Stimulated activated CD4-positive, alpha-beta T cell treated with anti-CD3 and anti-CD28 coated beads, TNF-alpha, amount 100 ng/mL, for 4 hours (primary cell): ENCODE results near the gene ABHD5.

Experiments used
- DNase-seq, 3 experiments: peaks; one replicate each; pipeline ENCODE4 v3.0.0-alpha.2; 2020; ENCODE audit warnings: low read depth in 3 of 3

The ABHD5 gene

DNA sequence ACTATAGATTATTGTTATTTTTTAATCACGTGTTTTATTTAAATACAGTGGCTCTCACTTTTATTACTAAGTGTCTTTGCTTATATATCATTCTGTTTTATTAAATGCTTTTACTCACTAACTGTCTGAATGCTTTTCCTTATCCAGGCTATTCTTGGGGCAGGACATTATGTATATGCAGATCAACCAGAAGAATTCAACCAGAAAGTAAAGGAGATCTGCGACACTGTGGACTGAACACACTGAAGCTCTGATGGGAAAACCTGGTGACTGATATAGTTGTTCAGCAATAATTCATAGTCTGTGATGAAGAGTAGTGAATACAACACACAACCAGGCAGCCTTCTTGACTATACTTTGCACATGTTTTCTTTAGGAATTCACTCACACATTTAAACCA lies 27.6 kb downstream of the ABHD5 start:
- no peak for DNase-seq

DNA sequence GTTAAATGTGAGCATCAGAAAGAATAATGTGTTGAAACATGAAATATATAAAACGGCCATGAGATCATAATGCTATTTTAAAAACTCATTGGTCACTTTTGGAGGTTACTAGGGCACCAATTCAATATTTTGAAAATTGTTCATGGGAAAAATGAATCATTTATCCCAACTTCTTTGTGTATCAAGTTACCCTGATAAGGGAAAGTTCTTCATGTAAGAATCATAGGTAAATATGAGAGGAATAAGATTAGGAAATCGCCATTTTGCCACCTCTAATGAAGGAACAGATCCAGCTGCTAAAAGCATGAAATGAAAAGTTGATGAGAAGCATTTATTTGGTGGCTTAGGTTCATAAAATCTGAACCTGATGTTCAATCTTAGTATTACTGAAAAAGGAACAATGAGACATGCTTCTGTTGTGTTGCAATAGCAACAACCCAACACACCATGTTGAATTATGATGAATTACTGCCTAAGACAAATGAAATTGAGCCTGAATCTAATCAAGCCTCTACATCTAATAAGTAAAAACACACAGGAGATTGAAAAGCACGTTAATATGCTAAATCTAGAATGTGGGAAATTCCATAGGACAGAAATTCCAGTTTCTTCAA lies 32.5 kb downstream of the ABHD5 start:
- DNase-seq, result no peak

DNA sequence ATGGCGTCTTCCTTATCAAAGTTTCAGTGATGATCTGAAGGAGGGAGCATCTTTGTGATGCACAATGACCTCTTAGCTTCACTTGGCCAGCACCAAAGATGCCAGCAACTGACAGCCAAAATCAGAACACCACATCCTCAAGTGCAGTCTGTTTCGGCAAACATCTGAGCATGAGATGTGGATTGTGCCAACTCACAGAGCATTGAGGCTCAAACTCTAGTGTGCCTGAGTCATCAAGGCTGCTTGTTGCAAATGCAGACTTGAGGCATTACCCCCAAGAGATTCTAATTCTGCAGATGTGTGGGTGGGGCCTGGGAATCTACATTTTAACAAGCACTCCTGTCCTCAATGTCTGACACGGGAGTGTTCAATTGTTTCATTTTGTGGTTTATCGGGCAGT lies 35.8 kb downstream of the ABHD5 start:
- DNase-seq, result no peak

DNA sequence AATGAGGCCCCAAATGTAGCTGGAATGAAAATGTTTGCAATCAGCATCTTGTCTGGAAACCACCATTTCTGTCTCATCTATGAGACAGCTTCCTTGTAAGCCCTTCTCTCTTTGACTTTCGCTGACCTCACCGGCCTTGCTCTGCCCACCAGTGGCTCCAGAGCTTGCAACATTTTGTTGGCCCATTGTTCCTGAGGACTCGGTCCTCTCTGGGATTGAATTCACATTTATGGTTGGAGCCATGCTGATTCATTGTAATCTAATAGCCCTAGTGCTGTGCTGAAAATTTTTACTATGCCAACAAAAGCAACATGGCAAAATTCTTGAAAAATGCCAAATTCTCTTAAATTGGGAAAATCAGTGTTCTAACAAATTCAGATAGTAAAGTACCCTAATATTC lies 37.2 kb downstream of the ABHD5 start:
- DNase-seq, result no peak

DNA sequence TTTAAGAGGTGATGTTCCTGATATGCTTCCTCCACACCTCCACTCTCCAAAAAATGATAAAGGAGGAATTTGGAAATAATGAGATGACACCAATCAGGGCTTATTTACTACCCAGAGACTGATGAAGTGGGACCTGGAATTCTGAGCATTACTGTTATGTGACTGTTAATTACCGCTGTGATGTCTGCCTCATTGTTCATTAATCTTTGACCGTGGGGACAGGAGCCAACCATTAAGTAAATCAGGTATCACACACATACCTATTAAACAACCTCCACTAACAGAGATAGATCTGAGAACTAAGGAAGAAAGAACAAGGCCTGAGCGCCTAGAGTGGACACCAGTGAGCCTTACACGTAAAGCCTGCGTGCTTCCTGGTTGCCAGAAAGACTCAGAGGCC lies 37.7 kb downstream of the ABHD5 start:
- no peak for DNase-seq

DNA sequence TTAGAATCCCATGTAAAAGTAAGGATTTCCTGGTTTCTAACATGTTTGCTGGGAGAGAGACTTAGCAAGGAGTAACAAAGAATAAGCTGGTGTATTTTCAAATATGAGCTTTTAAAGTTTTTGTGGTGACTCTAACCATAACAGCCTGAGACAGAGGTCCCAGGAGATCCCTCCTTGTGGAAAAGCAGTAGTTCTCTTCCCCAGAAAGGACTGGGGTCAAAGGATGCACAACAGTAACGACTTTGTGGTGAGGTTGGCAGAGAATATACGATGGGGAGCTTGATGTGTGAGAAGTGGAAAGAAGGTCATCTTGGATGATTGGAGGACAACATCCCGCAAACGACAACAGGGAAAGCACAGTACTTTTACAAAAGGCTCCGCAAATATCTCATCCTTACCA lies 38.2 kb downstream of the ABHD5 start:
- DNase-seq, result no peak

DNA sequence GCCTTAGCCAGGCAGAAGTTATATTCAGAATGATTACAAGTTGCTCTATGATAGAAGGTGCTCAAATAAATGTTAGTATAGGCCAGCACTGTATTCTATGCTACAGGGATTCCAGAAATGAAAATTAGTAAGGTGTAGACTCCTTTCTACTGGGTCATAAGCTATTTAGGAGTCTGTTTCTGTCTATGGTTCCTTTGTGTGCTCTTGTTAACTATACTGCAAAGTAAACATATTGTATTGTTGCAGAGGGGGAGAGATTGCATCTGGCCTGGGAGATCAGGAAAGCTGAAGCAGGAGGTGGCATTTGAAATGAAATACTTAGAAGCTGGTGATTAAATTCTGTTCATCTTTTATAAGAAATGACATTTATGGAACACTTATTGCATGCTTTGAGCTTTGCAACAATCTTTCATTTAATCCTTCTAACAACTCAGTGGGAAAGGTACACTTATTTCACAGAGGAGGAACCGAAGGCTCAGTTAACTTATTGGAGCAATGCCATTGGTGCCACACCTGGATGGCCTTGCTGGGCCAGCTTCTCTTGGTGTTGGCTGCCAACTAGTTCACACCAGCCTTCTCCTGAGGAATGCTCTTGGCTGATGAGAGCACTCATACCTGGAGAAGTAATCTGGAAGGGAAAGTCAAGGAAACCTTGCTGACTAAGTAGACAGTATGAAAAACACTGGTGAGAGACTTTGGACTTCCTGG lies 39.1 kb downstream of the ABHD5 start:
- no peak for DNase-seq

DNA sequence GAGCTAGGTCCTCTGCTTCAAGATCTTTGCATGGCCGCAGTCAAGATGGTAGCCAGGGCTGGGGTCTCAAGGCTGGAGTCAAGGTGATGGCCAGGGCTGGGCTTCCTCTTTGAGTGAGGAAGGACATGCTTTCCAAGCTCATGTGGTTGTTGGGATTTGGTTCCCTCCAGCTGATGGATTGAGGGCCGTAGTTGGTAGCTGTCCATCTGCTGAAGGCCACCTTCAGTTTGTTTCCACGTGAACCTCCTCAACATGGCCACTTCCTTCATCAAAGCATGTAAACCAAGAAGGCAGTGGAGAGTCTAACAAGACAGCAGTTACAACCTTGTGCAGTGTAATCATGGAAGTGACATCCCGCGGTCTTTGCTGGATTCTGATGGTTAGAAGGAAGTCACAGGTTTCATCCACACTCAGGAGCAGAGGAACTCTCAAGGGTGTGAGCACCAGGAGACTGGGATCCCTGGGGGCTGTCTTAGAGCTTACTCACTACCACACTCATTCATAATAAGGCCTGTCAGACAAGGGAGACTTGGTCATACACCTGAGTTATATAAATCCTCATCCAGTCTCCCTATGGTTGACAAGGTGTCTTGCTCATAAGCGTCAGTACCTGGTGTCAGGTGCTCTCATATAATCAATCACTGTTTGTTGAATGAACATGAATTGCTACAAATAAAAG lies 42.1 kb downstream of the ABHD5 start:
- DNase-seq, result no peak

DNA sequence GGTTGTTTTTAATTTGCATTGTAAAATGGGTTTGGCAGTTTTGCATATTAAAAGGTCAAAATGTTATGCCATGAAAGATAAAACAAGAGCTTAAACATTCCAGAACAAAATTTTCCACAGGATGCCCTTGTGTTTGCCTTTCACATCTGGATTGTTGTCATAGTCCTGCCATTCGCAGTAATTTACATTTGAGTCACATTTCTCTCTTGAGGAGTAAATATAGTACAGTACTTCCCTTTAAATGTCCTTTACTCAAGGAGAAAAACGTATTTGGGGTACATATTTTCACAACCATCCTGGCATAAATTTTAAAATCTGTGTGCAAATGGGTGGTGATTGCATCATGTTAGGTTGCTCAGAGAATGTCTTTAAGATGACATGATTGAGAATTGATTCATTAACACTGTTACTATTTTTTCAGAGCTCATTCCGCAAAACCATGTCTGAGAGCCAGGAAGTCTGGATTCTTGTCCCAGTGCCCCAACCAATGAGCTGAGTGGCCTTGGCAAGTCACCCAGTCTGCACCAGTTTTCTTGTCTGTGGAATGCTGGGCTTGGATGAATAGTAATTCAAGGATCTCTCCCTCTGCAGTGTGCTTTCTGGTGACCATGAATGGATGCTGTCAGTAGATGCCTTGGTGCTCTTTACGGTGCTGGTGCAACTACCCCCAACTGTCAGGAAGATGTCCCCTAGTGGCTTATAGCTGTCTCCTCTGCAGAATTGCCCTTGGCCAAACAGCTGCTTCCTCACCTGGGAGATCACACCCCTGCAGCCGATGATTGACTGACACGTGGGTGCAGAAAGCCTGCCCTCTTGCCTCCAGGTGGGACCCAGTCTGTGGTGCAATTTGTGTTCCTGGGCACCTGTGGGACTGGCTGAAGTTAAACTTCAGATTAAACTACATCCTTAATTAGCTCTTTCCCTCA lies 43.0 kb downstream of the ABHD5 start:
- no peak for DNase-seq

DNA sequence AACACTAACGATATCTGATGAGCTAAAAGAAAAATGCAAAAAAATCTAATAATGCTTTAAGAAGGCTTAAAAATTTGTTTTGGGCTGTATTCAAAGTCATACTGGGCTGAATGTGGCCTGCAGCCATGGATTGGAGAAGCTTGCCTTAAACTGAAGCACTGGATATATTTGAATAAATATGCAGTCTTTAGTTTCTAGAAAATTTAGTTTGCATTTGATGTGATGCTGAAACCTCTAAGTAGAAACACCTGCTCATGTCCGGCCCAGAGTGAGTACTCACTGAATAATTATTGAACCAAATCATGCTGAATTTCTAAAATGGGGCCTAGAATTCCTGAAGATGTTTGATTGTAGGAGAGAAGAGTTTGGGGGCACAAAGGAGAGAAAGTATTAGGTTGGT lies 43.9 kb downstream of the ABHD5 start:
- no peak for DNase-seq

DNA sequence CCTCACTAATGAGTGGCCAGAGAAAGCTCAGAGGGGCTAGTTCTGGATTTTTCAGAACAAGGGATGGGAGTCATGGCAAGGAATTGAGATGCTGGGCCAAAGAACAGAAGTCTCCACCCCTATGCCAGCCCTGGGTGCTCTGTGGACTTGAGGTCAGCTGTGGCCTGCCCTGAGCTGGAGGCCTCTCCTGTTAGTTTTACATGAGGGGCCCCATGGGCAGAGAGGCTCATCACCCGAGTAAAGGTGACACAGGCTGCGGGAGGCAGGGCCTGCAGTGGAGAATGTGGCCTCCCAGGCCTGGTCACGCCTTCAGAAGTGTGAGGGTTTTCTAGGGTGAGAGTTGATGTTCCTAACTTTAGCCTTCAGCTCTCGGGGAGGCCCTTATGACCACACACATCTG lies 44.9 kb downstream of the ABHD5 start:
- no peak for DNase-seq

DNA sequence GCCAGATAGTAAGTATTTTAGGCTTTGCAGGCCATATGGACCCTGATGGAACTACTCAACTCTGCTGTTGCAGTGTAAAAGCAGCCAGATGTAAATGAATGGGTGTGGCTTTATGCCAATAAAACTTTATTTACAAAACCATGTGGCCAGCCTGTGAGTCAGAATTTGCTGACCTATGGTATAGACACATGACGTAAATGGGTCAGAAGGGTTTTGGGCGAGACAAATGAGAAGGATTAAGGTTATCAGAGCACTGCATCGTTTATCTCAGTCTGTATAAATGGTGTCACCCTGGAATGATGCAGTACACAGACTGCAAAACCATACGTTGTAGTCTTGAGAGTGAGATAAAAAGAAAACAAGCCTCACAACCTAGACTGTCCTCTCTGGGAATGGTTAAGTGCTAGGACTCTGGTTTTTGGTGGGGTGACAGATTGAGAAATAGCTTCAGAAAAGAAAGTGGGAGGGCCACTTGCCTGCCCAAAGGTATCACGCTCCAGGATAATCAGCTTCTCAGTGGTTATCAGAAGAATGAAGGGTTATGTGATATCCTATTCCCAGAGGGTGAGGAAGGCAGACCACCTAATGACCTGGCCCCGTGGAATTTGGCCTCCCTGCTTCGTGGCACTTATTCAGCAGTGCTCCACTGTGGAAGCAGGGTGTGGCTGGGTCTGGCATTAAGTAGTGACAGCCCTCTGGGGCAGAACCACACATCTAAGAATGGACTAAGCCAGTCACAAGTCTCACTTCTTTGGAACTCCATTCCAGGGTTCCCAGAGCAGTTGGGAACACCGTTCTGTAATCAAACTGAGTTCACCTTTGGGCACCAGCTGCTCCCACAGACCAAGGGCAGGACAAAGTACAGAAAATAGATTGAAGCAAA lies 46.1 kb downstream of the ABHD5 start:
- no peak for DNase-seq

DNA sequence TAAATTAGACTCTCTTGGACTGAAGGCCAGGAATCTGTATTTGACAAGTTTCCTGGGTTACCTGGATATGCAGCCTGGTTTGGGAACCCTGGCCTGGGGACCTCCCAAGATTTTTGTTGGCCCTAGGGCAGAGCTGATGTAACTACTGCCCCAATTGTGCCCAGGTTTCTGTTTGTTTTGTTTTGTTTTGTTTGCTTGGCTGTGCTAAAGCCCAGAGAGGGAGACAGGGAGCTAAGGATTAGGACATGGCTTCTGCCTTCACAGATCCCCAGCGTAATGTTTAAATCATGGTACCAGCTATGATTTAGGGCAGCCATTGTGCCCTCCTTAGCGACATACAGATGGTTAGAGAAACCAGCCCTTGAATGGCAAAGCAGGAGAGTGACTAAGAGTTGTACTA lies 47.6 kb downstream of the ABHD5 start:
- no peak for DNase-seq

DNA sequence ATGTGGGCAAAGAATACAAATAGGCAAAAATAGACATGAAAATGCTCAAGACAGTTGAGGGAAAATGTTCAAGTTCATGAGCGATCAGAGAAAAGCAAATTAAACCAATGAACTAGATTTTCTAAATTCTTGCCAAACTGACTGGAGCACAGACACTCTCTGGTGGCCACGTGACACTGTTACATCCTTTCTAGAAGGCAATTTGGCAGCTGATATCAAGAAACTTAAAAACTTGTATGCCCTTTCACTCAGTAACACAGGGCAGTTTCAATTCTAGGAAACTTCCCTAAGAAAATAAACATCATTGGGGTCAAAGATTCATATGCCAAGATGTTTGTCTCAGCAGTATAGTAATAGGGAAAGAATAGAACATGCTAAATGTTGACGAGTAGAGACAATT lies 52.2 kb downstream of the ABHD5 start:
- DNase-seq, result no peak

DNA sequence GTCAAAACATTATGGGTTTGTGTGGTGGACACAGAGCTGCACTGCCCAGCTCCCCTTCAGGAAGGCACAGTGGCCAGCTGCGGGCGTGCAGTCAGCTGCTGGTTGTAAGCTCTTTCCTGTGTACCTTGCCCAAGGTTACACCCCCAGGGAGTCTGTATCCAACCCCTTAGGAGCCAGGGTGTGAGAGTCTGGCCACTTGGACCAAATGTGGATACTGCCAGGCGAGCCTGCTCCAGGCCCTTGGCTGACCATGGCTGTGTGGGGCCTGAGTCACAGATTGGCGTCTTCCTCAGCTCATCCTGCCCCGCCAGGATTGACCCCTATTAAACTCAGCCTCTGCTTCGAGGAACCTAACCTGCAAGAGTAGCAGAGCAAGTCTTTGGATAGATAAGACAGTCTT lies 56.9 kb downstream of the ABHD5 start:
- DNase-seq, result no peak

DNA sequence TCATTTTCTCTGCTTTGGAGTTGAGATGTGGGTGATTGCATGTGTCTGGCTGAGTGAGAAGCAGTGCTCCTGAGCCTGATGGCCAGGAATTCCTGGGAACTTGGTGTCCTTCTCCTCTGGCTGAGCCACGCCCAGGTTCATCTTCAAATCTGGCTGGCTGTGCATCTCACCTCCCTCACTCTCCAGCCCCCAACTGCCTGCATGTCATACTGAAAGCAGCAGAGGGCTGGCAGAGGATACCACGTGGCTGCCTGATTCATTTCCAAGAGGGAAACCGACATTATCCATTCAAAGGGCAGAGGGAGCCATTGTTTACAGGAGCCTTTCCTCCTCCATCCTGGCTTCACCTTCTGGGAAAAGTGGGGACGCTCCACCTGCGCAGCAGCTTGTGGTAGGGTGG lies 57.4 kb downstream of the ABHD5 start:
- DNase-seq, result no peak

DNA sequence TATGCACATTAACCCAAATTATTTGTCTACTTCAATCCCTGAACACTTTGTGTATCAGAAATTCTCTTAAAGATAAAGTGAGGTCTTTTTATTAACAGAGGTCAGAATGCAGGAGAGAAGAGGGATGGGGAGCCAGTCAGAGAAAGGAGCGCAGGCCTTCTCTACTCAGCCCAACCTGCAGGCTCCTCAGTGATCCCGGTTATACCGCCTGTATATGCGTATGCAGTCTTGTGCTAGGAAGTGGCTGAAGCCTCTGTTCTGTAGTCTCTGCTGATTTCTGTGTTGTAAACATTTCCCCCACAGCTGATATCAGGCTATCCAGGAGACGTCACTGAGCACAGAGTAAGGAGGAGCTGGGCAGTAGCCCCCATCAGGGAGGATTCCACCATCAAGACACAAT lies 57.9 kb downstream of the ABHD5 start:
- no peak for DNase-seq

DNA sequence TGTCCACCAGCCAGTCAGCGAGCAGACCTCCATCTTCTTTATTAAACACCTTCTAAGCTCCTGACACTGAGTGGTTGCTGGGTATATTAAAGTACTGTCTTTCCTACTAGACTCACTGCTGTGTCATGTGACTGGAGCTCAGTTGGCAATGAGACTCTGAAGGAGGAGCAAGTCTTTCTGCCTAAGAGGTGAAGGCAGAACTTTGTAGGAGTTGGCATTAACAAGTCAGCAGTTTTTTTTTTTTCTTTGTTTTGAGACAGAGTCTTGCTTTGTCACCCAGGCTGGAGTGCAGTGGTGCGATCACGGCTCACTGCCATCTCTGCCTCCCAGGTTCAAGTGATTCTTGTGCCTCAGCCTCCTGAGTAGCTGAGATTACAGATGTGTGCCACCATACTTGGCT lies 62.2 kb downstream of the ABHD5 start:
- DNase-seq, result no peak

DNA sequence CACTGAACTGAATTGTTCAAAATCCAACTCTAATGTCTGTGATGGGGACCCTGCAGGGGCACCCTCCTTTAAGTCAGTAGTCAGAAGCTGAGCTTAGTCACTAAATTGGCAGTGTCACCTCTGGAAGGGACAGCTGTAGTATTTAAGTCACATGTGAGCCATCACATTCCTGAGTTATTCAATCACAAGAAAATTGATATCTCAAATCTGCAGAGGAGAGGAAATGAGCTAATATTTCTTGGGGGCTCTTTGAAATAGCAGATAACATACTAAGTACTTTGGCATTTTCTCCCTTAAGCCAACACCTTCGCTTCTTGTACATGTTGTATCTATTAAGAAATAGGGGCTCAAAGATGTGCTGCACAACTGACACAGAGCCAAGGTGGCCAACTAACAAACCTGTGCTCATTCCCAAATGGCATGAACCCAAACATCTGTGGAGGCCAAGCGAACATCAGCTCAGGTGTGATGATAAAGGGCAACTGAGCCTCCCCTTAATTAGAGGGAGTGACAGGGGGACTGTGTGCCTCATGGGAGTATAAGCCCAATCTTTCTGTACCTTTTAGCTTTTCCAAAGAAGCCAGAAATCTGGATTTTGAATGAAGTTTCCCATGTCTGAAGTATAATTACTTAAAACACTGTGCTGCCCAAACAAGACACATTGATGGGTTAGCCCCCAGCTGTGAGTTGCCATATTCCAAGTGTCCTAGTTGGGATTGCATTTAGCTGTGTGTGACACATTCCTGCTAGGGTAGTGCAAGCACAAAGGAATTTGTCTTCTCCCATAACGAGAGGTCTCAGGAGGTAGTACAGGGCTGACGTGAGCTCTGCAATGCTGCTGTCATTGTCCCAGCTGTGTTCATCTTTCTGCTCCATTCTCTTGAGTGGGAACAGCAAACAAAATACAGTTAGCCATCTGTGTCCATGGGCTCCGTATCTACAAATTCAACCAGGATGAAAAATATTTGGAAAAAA lies 63.3 kb downstream of the ABHD5 start:
- DNase-seq, result no peak
